PFSK-1 (cell line): ENCODE measurements around the gene FOXL2NB.

Experiments used
- POLR2AphosphoS5 ChIP-seq: IDR thresholded peaks from 2 replicates; pipeline ENCODE4 v1.6.1; 2012; ENCODE audit warnings: low read depth, mild to moderate bottlenecking, control low read depth, low read length, moderate library complexity
- REST ChIP-seq, 2 experiments: IDR thresholded peaks; 2 replicates each; pipeline versions ENCODE4 v1.6.1 to v1.8.0; 2011 to 2012; ENCODE audit warnings: low read depth in 2 of 2, low read length in 2 of 2, control low read depth in 1 of 2, inconsistent platforms in 1 of 2, mild to moderate bottlenecking in 1 of 2, moderate library complexity in 1 of 2; ENCODE audit not compliant: insufficient read depth in 1 of 2
- SIN3A ChIP-seq: IDR thresholded peaks from 2 replicates; pipeline ENCODE4 v1.6.1; 2012; ENCODE audit warnings: mild to moderate bottlenecking, low read length, moderate library complexity, borderline replicate concordance; ENCODE audit not compliant: insufficient read depth

- no peak for TF ChIP-seq POLR2AphosphoS5
- no peak for TF ChIP-seq REST (IDR thresholded peaks at IDR 0.05; ENCODE audit: insufficient read depth in 1 of 2, low read depth in 2 of 2, low read length in 2 of 2)
- no peak for TF ChIP-seq SIN3A
Observed at GRCh38 chr3:138915503-138916498, 31.2 kb upstream of the FOXL2NB start.
